Stimulated activated naive CD4-positive, alpha-beta T cell (primary cell): ENCODE results near the gene CT45A8.
"Not testable (repeated sequence)": the region's sequence is repeated elsewhere in the genome, so short reads cannot be mapped to it uniquely, and the experiment has no call there.

Experiments
- DNase-seq, 6 experiments: peaks; one replicate each; lab custom pipeline; 2025; lab: John Stamatoyannopoulos, UW

Gene CT45A8, protein sequence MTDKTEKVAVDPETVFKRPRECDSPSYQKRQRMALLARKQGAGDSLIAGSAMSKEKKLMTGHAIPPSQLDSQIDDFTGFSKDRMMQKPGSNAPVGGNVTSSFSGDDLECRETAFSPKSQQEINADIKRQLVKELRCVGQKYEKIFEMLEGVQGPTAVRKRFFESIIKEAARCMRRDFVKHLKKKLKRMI

DNA sequence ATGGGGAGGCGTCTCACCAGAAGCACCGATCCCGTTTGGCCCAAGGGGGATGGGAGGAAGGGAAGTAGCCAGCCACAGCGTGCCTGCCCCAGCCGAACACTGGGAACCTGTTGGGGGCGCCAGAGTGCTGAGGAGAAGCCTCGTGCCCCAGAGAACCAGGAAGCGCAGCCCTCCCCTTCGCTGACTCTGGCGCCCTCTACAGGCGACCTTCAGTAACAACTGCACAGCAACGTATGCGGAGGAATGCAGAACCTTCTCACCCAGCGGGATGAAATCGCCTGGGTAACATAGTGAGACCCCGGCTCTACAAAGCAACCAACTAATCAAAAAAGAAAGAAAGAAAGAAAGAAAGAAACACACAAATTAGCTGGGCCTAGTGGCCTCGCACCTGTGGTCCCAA is at the start of gene CT45A8:
TSS of gene CT45A8 (minus strand) at position 101 of the 400 bp plus-strand sequence. CDS start 3,755 bp downstream, outside the sequence.
- DNase-seq: not testable (repeated sequence)

DNA sequence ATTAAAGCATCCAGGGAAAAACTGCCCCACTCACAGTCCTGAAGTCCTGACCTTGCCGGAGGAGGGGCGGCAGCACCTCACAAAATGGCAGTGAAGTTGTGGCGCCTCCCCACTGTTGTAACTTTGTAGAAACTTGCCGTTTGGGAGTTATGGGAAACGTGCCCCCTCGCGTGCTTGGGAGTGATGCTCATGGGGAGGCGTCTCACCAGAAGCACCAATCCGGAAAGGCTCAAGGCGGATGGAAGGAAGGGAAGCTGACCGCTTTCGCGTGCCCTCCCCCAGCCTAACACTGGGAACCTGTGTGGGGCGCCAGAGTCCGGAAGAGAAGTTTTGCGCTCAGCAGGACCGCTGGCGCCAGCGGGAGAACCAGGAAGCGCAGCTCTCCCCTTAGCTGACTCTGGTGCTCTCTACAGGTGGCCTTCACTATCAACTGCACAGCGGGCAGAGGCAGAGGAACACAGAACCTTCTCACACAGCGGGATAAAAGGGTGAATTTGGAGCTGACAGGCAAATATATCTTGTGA is 39.0 kb upstream of the CT45A8 start, which contains the start of the genes CT45A10 and SAGE1:
TSS of gene CT45A10 (minus strand) at position 151 of the 524 bp plus-strand sequence. CDS start 8,100 bp downstream, outside the sequence.
TSS of gene SAGE1 (plus strand) at position 423 of the 524 bp plus-strand sequence. CDS start 2,527 bp downstream, outside the sequence.
- DNase-seq: no peak

DNA sequence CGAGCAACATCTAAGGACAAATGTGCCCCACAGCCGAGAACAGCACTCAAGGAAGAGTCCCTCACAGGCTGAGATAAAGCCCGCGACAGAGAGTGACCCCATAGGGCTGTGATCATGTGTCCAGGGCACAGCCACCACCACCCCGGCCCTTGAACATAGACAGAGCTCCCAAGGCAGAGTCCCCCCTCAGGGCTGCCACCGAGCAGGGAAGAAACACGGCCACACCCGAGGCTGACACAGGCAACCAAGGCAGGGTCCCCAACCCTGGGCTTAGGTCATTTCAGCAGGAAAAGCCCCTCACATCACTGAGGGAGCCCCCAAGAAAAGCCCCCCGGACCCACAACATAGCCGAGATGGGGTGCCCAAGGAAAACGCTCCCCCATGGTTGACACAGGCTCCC is 38.4 kb upstream of the CT45A8 start:
- DNase-seq: no peak

DNA sequence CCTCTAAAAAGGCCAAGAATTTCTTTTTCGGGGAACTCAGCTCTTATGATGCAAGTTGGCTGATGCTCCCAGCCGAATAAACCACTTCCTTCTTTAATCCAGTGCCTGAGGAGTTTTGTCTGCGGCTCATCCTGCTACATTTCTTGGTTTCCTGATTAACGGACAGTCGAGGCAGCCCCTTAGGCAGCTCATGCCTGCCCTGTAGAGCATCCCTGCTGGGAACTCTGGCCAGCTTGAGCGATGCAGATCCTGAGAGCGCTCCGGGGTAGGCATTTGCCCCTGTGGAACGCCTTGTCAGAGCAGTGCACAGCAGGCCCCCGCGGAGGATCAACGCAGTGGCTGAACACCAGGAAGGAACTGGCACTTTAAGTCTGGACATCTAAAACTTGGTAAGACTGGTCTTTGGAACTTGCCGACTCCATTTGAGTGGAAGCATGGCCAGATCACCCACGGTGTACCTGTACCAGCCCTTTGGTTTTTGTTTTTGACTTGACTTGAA is 35.8 kb upstream of the CT45A8 start:
- DNase-seq: no peak

DNA sequence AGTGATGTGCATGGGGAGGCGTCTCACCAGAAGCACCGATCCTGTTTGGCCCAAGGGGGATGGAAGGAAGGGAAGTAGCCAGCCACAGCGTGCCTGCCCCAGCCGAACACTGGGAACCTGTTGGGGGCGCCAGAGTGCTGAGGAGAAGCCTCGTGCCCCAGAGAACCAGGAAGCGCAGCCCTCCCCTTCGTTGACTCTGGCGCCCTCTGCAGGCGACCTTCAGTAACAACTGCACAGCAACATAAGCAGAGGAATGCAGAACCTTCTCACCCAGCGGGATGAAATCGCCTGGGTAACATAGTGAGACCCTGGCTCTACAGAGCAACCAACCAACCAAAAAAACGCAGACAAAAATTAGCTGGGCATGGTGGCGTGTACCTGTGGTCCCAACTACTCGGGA is 34.6 kb upstream of the CT45A8 start:
- peak in 1 of 6 experiments; percentile 0 for DNase-seq

DNA sequence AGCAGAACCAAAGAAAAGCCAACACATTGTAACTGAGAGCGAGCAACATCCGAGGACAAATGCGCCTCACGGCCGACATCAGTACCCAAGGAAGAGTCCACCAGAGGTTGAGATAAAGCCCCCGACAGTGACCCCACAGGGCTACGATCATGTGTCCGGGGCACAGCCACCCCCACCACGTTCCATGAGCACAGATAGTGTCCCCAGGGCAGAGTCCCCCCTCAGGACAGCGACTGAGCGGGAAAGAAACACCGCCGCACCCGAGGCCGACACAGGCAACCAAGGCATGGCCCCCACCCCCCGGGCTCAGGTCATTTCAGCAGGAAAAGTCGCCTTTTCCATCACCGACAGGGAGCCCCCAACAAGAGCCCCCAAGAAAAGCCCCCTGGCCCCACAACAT is 33.9 kb upstream of the CT45A8 start:
- not testable (repeated sequence) for DNase-seq

DNA sequence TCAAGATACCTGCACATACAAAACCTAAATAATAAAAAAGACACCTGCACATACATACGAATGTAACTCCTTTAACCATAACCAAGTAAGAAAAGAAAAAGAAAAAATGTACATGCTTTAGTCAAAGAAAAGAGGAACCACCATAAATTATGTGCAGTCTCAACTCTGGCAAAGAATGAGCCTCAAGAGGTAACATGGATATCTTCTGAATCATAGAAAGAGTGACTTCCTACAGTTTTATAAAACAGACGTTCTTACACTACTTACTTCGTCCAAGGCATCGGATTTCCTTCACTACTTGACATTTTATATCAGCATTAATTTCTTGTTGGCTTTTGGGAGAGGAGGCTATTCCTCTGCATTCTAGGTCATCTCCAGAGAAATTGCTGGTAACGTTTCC is 28.4 kb upstream of the CT45A8 start:
- DNase-seq: not testable (repeated sequence)

DNA sequence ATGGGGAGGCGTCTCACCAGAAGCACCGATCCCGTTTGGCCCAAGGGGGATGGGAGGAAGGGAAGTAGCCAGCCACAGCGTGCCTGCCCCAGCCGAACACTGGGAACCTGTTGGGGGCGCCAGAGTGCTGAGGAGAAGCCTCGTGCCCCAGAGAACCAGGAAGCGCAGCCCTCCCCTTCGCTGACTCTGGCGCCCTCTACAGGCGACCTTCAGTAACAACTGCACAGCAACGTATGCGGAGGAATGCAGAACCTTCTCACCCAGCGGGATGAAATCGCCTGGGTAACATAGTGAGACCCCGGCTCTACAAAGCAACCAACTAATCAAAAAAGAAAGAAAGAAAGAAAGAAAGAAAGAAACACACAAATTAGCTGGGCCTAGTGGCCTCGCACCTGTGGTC is 17.4 kb upstream of the CT45A8 start, which contains the start of gene CT45A9:
TSS of gene CT45A9 (minus strand) at position 101 of the 400 bp plus-strand sequence. CDS start 3,751 bp downstream, outside the sequence.
- DNase-seq: not testable (repeated sequence)

DNA sequence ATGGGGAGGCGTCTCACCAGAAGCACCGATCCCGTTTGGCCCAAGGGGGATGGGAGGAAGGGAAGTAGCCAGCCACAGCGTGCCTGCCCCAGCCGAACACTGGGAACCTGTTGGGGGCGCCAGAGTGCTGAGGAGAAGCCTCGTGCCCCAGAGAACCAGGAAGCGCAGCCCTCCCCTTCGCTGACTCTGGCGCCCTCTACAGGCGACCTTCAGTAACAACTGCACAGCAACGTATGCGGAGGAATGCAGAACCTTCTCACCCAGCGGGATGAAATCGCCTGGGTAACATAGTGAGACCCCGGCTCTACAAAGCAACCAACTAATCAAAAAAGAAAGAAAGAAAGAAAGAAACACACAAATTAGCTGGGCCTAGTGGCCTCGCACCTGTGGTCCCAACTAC is 17.2 kb downstream of the CT45A8 start, which contains the start of gene CT45A7:
TSS of gene CT45A7 (minus strand) at position 101 of the 400 bp plus-strand sequence. CDS start 3,747 bp downstream, outside the sequence.
- DNase-seq: not testable (repeated sequence)

DNA sequence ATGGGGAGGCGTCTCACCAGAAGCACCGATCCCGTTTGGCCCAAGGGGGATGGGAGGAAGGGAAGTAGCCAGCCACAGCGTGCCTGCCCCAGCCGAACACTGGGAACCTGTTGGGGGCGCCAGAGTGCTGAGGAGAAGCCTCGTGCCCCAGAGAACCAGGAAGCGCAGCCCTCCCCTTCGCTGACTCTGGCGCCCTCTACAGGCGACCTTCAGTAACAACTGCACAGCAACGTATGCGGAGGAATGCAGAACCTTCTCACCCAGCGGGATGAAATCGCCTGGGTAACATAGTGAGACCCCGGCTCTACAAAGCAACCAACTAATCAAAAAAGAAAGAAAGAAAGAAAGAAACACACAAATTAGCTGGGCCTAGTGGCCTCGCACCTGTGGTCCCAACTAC is 34.4 kb downstream of the CT45A8 start, which contains the start of gene CT45A2:
TSS of gene CT45A2 (minus strand) at position 101 of the 400 bp plus-strand sequence. CDS start 3,747 bp downstream, outside the sequence.
- not testable (repeated sequence) for DNase-seq

DNA sequence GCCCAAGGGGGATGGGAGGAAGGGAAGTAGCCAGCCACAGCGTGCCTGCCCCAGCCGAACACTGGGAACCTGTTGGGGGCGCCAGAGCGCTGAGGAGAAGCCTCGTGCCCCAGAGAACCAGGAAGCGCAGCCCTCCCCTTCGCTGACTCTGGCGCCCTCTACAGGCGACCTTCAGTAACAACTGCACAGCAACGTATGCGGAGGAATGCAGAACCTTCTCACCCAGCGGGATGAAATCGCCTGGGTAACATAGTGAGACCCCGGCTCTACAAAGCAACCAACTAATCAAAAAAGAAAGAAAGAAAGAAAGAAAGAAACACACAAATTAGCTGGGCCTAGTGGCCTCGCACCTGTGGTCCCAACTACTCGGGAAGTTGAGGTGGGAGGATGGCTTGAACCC is 51.7 kb downstream of the CT45A8 start, which contains the start of gene CT45A6:
TSS of gene CT45A6 (minus strand) at position 101 of the 400 bp plus-strand sequence. CDS start 3,794 bp downstream, outside the sequence.
- DNase-seq: not testable (repeated sequence)
